Testis (tissue), 2 donors: ENCODE results near the gene ATP6V0A4.

Experiments used
- CTCF ChIP-seq, 3 experiments: fragments of 450-650 bp in 2 of 3; fragments of 200-600 bp in 1 of 3; sonication (generic) in 1 of 3; IDR thresholded peaks; one replicate each; pipeline ENCODE4 v1.5.1; 2016 to 2019; ENCODE audit warnings: antibody characterized with exemption in 3 of 3, mild to moderate bottlenecking in 2 of 3, moderate library complexity in 1 of 3
- POLR2A ChIP-seq: fragments of 450-650 bp; IDR thresholded peaks from one replicate; pipeline ENCODE4 v1.6.1; 2017; ENCODE audit warnings: antibody characterized with exemption, mild to moderate bottlenecking, moderate library complexity

- TF ChIP-seq CTCF (IDR thresholded peaks at IDR 0.05), result no peak
- no peak for TF ChIP-seq POLR2A
Observed at GRCh38 chr7:138829335-138829734, 31.3 kb upstream of the ATP6V0A4 start.
